ENCODE results near the gene TBC1D10A. TPM values are rescaled to one million over a fixed set of nuclear protein-coding genes. Genes with fewer than 3 reads are reported as not detected.

The TBC1D10A gene
- total and polyA plus RNA-seq, 9 donors = 6.1 to 39.3 (median 28.1) TPM

DNA sequence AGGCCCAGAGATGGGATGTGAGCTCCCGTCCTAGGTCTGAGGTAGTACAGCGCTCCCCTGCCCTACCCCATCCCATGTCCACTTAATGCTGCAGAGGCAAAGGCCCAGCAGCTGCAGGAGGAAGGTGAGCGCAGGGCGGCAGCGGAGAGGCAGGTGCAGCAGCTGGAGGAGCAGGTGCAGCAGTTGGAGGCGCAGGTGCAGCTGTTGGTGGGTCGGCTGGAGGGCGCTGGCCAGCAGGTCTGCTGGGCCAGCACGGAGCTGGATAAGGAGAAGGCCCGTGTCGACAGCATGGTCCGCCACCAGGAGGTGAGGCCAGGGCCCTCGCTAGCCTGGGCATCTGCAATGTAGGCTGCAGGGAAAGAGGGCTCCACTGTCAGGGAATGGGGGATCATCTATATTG lies 45.2 kb upstream of the TBC1D10A start:
- Histone ChIP-seq H3K36me3 (no peaks in the 10 kb centered on the region), H3K4me3 (no peak overlapping the region), H3K27ac (no peak overlapping the region), H3K27me3 (no peaks in the 10 kb centered on the region), H3K9me3 (no peaks in the 10 kb centered on the region), H3K4me1 (ENCODE audit: insufficient read depth) (no peaks in the 10 kb centered on the region)
- TF ChIP-seq, protein P1, sequence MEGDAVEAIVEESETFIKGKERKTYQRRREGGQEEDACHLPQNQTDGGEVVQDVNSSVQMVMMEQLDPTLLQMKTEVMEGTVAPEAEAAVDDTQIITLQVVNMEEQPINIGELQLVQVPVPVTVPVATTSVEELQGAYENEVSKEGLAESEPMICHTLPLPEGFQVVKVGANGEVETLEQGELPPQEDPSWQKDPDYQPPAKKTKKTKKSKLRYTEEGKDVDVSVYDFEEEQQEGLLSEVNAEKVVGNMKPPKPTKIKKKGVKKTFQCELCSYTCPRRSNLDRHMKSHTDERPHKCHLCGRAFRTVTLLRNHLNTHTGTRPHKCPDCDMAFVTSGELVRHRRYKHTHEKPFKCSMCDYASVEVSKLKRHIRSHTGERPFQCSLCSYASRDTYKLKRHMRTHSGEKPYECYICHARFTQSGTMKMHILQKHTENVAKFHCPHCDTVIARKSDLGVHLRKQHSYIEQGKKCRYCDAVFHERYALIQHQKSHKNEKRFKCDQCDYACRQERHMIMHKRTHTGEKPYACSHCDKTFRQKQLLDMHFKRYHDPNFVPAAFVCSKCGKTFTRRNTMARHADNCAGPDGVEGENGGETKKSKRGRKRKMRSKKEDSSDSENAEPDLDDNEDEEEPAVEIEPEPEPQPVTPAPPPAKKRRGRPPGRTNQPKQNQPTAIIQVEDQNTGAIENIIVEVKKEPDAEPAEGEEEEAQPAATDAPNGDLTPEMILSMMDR (IDR thresholded peaks at IDR 0.05) = no peak
- TF ChIP-seq EP300 (IDR thresholded peaks at IDR 0.05) (no peak), POLR2A (IDR thresholded peaks at IDR 0.05) (no peak)
- intact Hi-C loops (cut with DNase I) = no loop called here
- WGBS, 3 donors = 69 to 72% (median 70%) methylated on average over 13 of the region's 13 CpGs
- DNase-seq = no peak

DNA sequence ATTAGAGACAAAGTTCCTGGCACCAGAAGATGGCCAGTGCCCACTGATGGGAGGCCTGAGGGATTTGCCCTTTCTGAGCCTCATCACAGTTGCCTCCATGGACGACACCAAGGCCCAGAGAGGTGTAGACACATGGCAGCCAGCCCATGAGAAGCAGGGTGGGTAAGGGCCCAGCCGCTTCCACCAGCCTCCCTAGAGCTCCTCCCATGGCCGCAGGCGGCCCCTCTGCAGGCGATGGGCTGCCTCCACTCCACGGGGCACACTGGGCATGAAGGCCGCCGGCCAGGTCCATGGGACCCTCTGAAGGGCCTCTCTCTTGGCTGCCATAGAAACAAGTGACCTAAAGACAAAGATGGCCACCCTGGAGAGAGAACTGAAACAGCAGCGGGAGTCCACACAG lies 44.6 kb upstream of the TBC1D10A start:
- intact Hi-C loops (cut with DNase I) = no loop called here

DNA sequence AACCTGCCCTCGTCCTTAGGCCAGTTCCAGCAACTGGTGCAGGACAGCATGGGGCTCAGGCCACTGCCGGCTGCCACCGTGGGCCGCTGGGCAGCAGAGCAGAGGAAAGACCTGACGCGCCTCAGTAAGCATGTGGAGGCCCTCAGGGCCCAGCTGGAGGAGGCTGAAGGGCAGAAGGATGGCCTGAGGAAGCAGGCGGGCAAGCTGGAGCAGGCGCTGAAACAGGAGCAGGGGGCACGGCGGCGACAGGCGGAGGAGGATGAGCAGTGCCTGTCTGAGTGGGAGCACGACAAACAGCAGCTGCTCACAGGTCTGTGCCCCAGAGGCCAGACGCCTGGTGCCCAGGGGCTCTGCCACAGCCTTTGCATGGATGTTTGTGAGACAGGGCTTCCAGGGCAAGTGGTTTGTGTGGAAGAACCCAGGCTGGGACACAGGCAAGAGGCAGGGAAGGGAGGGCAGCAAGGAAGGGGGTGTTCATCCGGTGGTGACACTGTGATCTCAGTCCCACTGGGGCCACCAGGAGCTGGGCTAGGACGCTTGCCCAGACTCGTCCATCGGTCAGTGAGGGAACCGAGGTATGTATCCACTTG lies 44.0 kb upstream of the TBC1D10A start:
- Histone ChIP-seq H3K27ac (no peak overlapping the region), H3K9me3 (no peaks in the 10 kb centered on the region), H3K4me3 (no peak overlapping the region), H3K27me3 (no peaks in the 10 kb centered on the region), H3K4me1 (ENCODE audit: insufficient read depth) (no peaks in the 10 kb centered on the region), H3K36me3 (no peaks in the 10 kb centered on the region)
- TF ChIP-seq POLR2A (IDR thresholded peaks at IDR 0.05) = no peak
- no peak for TF ChIP-seq EP300 (IDR thresholded peaks at IDR 0.05)
- TF ChIP-seq, protein P1 (IDR thresholded peaks at IDR 0.05) = no peak
- 61 to 69% (median 66%) methylated on average over 16 to 19 of the region's 19 CpGs for WGBS, 3 donors
- intact Hi-C loops (cut with DNase I) = no loop called here
- no peak for DNase-seq

More for the DNA sequence above, 44.6 kb upstream of the TBC1D10A start:
- Histone ChIP-seq H3K4me1 (ENCODE audit: insufficient read depth) (no peaks in the 10 kb centered on the region), H3K36me3 (no peaks in the 10 kb centered on the region), H3K27ac (no peak overlapping the region), H3K9me3 (no peaks in the 10 kb centered on the region), H3K4me3 (no peak overlapping the region), H3K27me3 (no peaks in the 10 kb centered on the region)
- TF ChIP-seq EP300 (IDR thresholded peaks at IDR 0.05) (no peak), POLR2A (IDR thresholded peaks at IDR 0.05) (no peak)
- TF ChIP-seq, protein P1 (IDR thresholded peaks at IDR 0.05) = no peak
- DNase-seq = no peak
- 88 to 91% (median 89%) methylated on average over 9 of the region's 9 CpGs for WGBS, 3 donors

- no peak for DNase-seq
- 88 to 94% (median 88%) methylated on average over 9 of the region's 9 CpGs for WGBS, 3 donors
- no peaks in the 10 kb centered on the region for H3K27me3 ChIP-seq
- intact Hi-C loops (cut with DNase I) = no loop called here
- no peak overlapping the region for H3K4me3 ChIP-seq
- no peaks in the 10 kb centered on the region for H3K36me3 ChIP-seq
- no peaks in the 10 kb centered on the region for H3K4me1 ChIP-seq (ENCODE audit: insufficient read depth)
- no peak overlapping the region for H3K27ac ChIP-seq
- no peaks in the 10 kb centered on the region for H3K9me3 ChIP-seq
- TF ChIP-seq EP300 (IDR thresholded peaks at IDR 0.05) = no peak
- no peak for TF ChIP-seq POLR2A (IDR thresholded peaks at IDR 0.05)
- TF ChIP-seq, protein P1 (IDR thresholded peaks at IDR 0.05) = no peak
These were observed 41.7 kb upstream of the TBC1D10A start for GRCh38 chr22:30368420-30368819.

All from ovary (tissue), 9 donors.